Muscle of arm (tissue), 12 donors: ENCODE results near the gene HTRA1. TPM values are rescaled to one million over a fixed set of nuclear protein-coding genes. Genes with fewer than 3 reads are reported as not detected.

Experiments
- DNase-seq: peaks from one replicate; pipeline ENCODE4 v3.0.0-alpha.2; 2013
- polyA plus RNA-seq, 12 donors: library from polyadenylated mRNA; unstranded; fragments of 120-200 nt; gene quantifications; one replicate each; pipeline ENCODE4 v1.2.1, GENCODE V29; 2013; ENCODE audit not compliant: insufficient read length in 12 of 12

The HTRA1 gene
- polyA plus RNA-seq, 12 donors = 44.0 to 213 (median 104) TPM; not detected in 1

GRCh38 chr10:122549636-122550035 lies 88.3 kb downstream of the HTRA1 start:
- DNase-seq = no peak

GRCh38 chr10:122550427-122550826 lies 89.1 kb downstream of the HTRA1 start:
- no peak for DNase-seq

GRCh38 chr10:122550983-122551382 lies 89.6 kb downstream of the HTRA1 start:
- DNase-seq = no peak

- DNase-seq = no peak
These were observed 90.1 kb downstream of the HTRA1 start for GRCh38 chr10:122551450-122551849.

GRCh38 chr10:122553341-122553740 lies 92.0 kb downstream of the HTRA1 start:
- no peak for DNase-seq

- DNase-seq = no peak
These were observed 93.0 kb downstream of the HTRA1 start for GRCh38 chr10:122554131-122555036.

GRCh38 chr10:122555442-122555841 lies 94.1 kb downstream of the HTRA1 start:
- no peak for DNase-seq

- DNase-seq = no peak
These were observed 96.2 kb downstream of the HTRA1 start for GRCh38 chr10:122557516-122557915.

GRCh38 chr10:122558452-122558851 lies 97.1 kb downstream of the HTRA1 start:
- no peak for DNase-seq

GRCh38 chr10:122559228-122559627 lies 97.9 kb downstream of the HTRA1 start:
- no peak for DNase-seq

- DNase-seq = no peak
These were observed 99.0 kb downstream of the HTRA1 start, which contains the start of gene DMBT1 for GRCh38 chr10:122560279-122560804. TSS of gene DMBT1 (plus strand) at chr10:122560754. CDS start at chr10:122560771, 17 bp downstream.

GRCh38 chr10:122561212-122561611 lies 99.9 kb downstream of the HTRA1 start:
- DNase-seq = no peak

- DNase-seq = no peak
These were observed 100.4 kb downstream of the HTRA1 start for GRCh38 chr10:122561792-122562191.

Other genes starting within 250 kb of the HTRA1 start
- under 1 TPM in 6 of 12 donors, not detected in 6; 0.09 to 0.90 (median 0.25) TPM for gene BTBD16, start 190.3 kb upstream of the HTRA1 start, polyA plus RNA-seq
- gene PLEKHA1, start 86.8 kb upstream of the HTRA1 start, polyA plus RNA-seq = 10 to 100 TPM in 11 of 12 donors, not detected in 1; 31.0 to 48.4 (median 36.6) TPM
- gene ARMS2, start 6.9 kb upstream of the HTRA1 start, polyA plus RNA-seq = under 1 TPM in 2 of 12 donors, not detected in 10; 0.21 to 0.23 TPM
- gene DMBT1, start 99.2 kb downstream of the HTRA1 start, polyA plus RNA-seq = 1 to 10 TPM in 1 of 12 donors, under 1 TPM in 1, not detected in 10; 0.01 to 1.6 TPM
- gene C10orf120, start 238.3 kb downstream of the HTRA1 start, polyA plus RNA-seq = not detected